Measurements from ENCODE around the gene PKD2L1. TPM values are rescaled to one million over a fixed set of nuclear protein-coding genes. Genes with fewer than 3 reads are reported as not detected.

The PKD2L1 gene
- total and polyA plus RNA-seq, 9 of the 15 experiments (the other 6 are each of a cell fraction or from before 2014, with no cell fraction given), result not detected

GRCh38 chr10:100319707-100320402 lies 10.2 kb downstream of the PKD2L1 start:
- H2AFZ ChIP-seq (ENCODE audit: low read depth, low read length), result no peak overlapping the region
- no peak overlapping the region for H3K4me2 ChIP-seq (ENCODE audit: insufficient read depth, low read length)
- no peak overlapping the region for H3K27ac ChIP-seq (ENCODE audit: extremely low read depth, low read depth, low read length)
- no peak overlapping the region for H3K9ac ChIP-seq (ENCODE audit: insufficient read depth in 1 of 2, low read depth in 2 of 2, low read length in 2 of 2)
- WGBS (ENCODE audit: insufficient coverage, low coverage, missing lambda C conversion rate), result 0% methylated on average over 1 of the region's 1 CpG
- H3K9me3 ChIP-seq (replicated peaks; ENCODE audit: control insufficient read depth, insufficient read depth, low read depth, low read length), result no peaks in the 10 kb centered on the region
- peaks cover 5 to 13% of the 10 kb centered on the region in 2 experiments; a peak in 3 of 5 replicates for H3K27me3 ChIP-seq (ENCODE audit: control insufficient read depth in 2 of 2, insufficient read depth in 2 of 2, low read length in 2 of 2)
- no peaks in the 10 kb centered on the region for H3K4me1 ChIP-seq (replicated peaks in 1 of 2; ENCODE audit: control insufficient read depth in 2 of 2, insufficient read depth in 2 of 2, low read length in 2 of 2)
- H3K36me3 ChIP-seq (ENCODE audit: control insufficient read depth, insufficient read depth, low read length), result no peaks in the 10 kb centered on the region
- intact Hi-C loops (cut with micrococcal nuclease), result no loop called here
- H4K20me1 ChIP-seq (replicated peaks; ENCODE audit: control insufficient read depth, insufficient read depth, low read length), result no peaks in the 10 kb centered on the region
- no TSS peak for BruUV-seq (replicated peaks)
- peak; percentile 39; the same call in 1 of the 2 replicates for TF ChIP-seq CEBPB (tag; IDR thresholded peaks at IDR 0.05)
- TF ChIP-seq CEBPG (CRISPR knock-in tag; IDR thresholded peaks at IDR 0.05), result no peak
- TF ChIP-seq CEBPG (tag; conservative IDR thresholded peaks at IDR 0.05 in 1 of 2, IDR thresholded peaks at IDR 0.05 in 1 of 2), result peak in 1 of 2 experiments; percentile 34; a peak in 1 of 4 replicates
- TF ChIP-seq NRF1 (conservative IDR thresholded peaks at IDR 0.05 in 1 of 2, IDR thresholded peaks at IDR 0.05 in 1 of 2), result no peak
- TF ChIP-seq CXXC5 (CRISPR knock-in tag; IDR thresholded peaks at IDR 0.05), result no peak
- TF ChIP-seq REST (IDR thresholded peaks at IDR 0.05; ENCODE audit: borderline replicate concordance), result no peak
- TF ChIP-seq REST (CRISPR knock-in tag; IDR thresholded peaks at IDR 0.05; ENCODE audit: low read depth), result no peak
- ChIA-PET CTCF (ENCODE audit: low intra/inter-chr PET ratio) (no interaction called here), POLR2A (no interaction called here)
- DNase-seq (ENCODE audit: extremely low read depth in 1 of 4, low spot score in 3 of 4), result no peak
- in situ Hi-C loops (cut with MboI), result no loop called here
- no peak for ATAC-seq
- no peak for FAIRE-seq
- H3K9me1 ChIP-seq (ENCODE audit: control insufficient read depth, insufficient read depth, low read length), result no peaks in the 10 kb centered on the region
- H3K79me2 ChIP-seq (ENCODE audit: control insufficient read depth, insufficient read depth, low read length), result no peaks in the 10 kb centered on the region
- H3K4me3 ChIP-seq, result no peak overlapping the region
